Loucy (cell line): ENCODE results near the gene PRM1.

Experiments
- H2AFZ ChIP-seq: fragments of 200-600 bp; sonication (generic); 2 replicates; pipeline ENCODE4 v1.6.0; 2016; ENCODE audit warnings: antibody characterized with exemption, mild to moderate bottlenecking, low read length, moderate library complexity
- H3F3A ChIP-seq: fragments of 200-600 bp; 2 replicates; pipeline ENCODE4 v1.6.0; 2016; ENCODE audit warnings: antibody characterized with exemption, low read depth, mild to moderate bottlenecking
- H3K27me3 ChIP-seq: fragments of 200-600 bp; sonication (generic); 2 replicates; pipeline ENCODE4 v1.6.1; 2014; ENCODE audit warnings: low read length, mild to moderate bottlenecking; ENCODE audit not compliant: insufficient read depth, poor library complexity, severe bottlenecking
- H3K36me3 ChIP-seq: fragments of 200-600 bp; sonication (generic); 2 replicates; pipeline ENCODE4 v1.6.1; 2016; ENCODE audit warnings: low read length; ENCODE audit not compliant: insufficient read depth
- H3K4me1 ChIP-seq: fragments of 200-600 bp; sonication (generic); 2 replicates; pipeline ENCODE4 v1.5.1; 2014; ENCODE audit warnings: low read length, mild to moderate bottlenecking; ENCODE audit not compliant: insufficient read depth, poor library complexity, severe bottlenecking
- H3K4me2 ChIP-seq: fragments of 200-600 bp; sonication (generic); 2 replicates; pipeline ENCODE4 v1.6.0; 2014; ENCODE audit warnings: antibody characterized with exemption, low read length, low read depth, mild to moderate bottlenecking; ENCODE audit not compliant: poor library complexity, severe bottlenecking
- H3K4me3 ChIP-seq: fragments of 200-600 bp; sonication (generic); 2 replicates; pipeline ENCODE4 v1.5.1; 2014; ENCODE audit warnings: low read length, mild to moderate bottlenecking, mixed read lengths; ENCODE audit not compliant: poor library complexity, severe bottlenecking
- H3K79me2 ChIP-seq: fragments of 200-600 bp; sonication (generic); 2 replicates; pipeline ENCODE4 v1.6.1; 2014; ENCODE audit warnings: low read length; ENCODE audit not compliant: insufficient read depth
- H3K9ac ChIP-seq: fragments of 200-600 bp; sonication (generic); 2 replicates; pipeline ENCODE4 v1.6.0; 2014; ENCODE audit warnings: mild to moderate bottlenecking, low read depth, low read length, moderate library complexity; ENCODE audit not compliant: poor library complexity, severe bottlenecking
- H3K9me2 ChIP-seq: fragments of 200-600 bp; sonication (generic); replicated peaks from 2 replicates; pipeline ENCODE4 v1.6.1; 2016; ENCODE audit warnings: low read depth, low read length, mixed read lengths
- H3K9me3 ChIP-seq: fragments of 200-600 bp; sonication (generic); 2 replicates; pipeline ENCODE4 v1.6.1; 2014; ENCODE audit warnings: mild to moderate bottlenecking, antibody characterized with exemption, low read length, low read depth; ENCODE audit not compliant: insufficient read depth
- H4K20me1 ChIP-seq: fragments of 200-600 bp; sonication (generic); 2 replicates; pipeline ENCODE4 v1.6.0; 2014; ENCODE audit warnings: antibody characterized with exemption, low read length, mild to moderate bottlenecking; ENCODE audit not compliant: insufficient read depth, poor library complexity, severe bottlenecking
- EZH2phosphoT487 ChIP-seq: fragments of 200-600 bp; IDR thresholded peaks from 2 replicates; pipeline ENCODE4 v1.6.1; 2018; ENCODE audit warnings: antibody characterized with exemption, mild to moderate bottlenecking, moderate library complexity, borderline replicate concordance
- TF ChIP-seq, protein P1 (sequence below): fragments of 200-600 bp; sonication (generic); conservative IDR thresholded peaks from 2 replicates; pipeline ENCODE4 v1.5.1; 2014; ENCODE audit warnings: mild to moderate bottlenecking, antibody characterized with exemption, low read length

The PRM1 gene

DNA sequence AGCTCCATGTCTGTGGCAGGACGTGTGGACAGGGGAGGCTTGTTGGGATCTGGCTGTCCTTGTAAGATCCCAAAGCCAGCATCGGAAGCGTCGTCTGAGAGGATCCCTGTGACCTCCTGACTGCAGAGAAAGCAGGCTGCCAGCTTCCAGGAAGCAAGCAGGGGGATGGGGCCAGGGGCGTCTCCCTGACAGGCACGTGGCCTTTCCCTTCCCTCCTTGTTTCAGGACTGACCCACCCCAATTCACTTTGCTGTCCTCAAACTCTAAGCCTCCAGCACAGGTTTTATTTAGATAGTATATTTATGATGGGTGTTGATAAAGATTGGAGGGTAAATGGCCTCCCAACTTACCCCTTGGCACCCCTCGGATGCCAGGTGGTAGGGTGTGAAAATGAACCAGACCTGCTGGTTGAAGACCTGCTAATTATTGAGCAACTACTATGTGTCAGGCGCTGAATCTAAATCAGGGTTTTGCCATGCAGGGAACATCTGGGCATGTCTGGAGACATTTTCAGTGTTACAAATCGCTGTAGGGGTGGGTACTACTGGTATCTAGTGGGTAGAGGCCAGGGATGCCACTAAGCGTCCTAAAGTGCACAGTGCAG, 49.7 kb downstream of the PRM1 start:
- Histone ChIP-seq H3F3A (no peaks in the 10 kb centered on the region), H4K20me1 (no peaks in the 10 kb centered on the region), H3K4me2 (no peak overlapping the region), H3K4me1 (peaks cover 20% of the 10 kb centered on the region), H3K27me3 (no peaks in the 10 kb centered on the region), H2AFZ (no peak overlapping the region), H3K4me3 (no peak overlapping the region), H3K79me2 (no peaks in the 10 kb centered on the region), H3K9me3 (no peaks in the 10 kb centered on the region), H3K9ac (no peak overlapping the region), H3K9me2 (no peaks in the 10 kb centered on the region), H3K36me3 (no peaks in the 10 kb centered on the region)
- no peak for TF ChIP-seq EZH2phosphoT487
- TF ChIP-seq, protein P1, sequence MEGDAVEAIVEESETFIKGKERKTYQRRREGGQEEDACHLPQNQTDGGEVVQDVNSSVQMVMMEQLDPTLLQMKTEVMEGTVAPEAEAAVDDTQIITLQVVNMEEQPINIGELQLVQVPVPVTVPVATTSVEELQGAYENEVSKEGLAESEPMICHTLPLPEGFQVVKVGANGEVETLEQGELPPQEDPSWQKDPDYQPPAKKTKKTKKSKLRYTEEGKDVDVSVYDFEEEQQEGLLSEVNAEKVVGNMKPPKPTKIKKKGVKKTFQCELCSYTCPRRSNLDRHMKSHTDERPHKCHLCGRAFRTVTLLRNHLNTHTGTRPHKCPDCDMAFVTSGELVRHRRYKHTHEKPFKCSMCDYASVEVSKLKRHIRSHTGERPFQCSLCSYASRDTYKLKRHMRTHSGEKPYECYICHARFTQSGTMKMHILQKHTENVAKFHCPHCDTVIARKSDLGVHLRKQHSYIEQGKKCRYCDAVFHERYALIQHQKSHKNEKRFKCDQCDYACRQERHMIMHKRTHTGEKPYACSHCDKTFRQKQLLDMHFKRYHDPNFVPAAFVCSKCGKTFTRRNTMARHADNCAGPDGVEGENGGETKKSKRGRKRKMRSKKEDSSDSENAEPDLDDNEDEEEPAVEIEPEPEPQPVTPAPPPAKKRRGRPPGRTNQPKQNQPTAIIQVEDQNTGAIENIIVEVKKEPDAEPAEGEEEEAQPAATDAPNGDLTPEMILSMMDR = no peak
